ENCODE data around the gene IPO4. TPM values are rescaled to one million over a fixed set of nuclear protein-coding genes. Genes with fewer than 3 reads are reported as not detected.

IPO4 gene
- polyA plus RNA-seq, 3 donors, result 39.6 to 48.5 (median 42.8) TPM

DNA sequence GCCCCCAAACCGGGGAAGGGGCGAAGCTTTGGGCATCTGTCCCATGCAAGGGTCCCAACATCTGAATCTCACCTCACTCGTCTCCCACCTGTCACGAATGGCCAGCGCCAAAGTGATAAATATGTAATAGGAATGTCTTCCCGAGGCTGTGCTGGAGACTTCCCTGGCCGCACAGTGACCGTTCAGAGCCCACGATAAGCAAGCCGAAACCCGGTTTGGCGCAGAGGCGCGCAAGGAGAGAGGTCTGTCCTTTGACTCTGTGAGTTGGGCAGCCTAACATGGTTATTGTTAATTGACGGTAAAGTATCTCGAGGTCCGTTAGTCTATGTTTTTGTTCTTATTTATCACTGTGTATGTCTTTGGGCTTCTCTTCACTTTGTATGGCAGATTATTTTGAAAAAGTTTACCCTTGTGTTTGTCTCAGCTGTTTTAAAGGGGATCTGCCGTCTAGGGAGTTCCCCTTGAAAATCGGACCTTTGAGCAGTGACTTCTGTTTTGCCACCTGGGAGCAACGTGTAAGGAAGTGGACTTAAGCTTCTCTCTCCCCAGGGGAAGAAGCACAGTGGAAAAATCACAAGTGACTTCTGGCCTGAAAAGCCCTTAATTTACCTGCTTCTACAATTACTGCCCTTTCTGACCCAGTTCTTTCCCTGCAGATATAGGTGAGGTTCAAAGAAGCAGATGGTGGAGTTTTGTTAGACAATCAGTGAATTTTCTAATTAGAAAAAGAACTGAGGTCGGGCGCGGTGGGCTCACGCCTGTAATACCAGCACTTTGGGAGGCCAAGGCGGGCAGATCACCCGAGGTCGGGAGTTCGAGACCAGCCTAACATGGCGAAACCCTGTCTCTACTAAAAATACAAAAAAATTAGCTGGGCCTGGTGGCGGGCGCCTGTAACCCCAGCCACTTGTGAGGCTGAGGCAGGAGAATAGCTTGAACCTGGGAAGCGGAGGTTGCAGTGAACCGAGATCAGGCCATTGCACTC, 7.7 kb upstream of the IPO4 start:
- no peak for DNase-seq

DNA sequence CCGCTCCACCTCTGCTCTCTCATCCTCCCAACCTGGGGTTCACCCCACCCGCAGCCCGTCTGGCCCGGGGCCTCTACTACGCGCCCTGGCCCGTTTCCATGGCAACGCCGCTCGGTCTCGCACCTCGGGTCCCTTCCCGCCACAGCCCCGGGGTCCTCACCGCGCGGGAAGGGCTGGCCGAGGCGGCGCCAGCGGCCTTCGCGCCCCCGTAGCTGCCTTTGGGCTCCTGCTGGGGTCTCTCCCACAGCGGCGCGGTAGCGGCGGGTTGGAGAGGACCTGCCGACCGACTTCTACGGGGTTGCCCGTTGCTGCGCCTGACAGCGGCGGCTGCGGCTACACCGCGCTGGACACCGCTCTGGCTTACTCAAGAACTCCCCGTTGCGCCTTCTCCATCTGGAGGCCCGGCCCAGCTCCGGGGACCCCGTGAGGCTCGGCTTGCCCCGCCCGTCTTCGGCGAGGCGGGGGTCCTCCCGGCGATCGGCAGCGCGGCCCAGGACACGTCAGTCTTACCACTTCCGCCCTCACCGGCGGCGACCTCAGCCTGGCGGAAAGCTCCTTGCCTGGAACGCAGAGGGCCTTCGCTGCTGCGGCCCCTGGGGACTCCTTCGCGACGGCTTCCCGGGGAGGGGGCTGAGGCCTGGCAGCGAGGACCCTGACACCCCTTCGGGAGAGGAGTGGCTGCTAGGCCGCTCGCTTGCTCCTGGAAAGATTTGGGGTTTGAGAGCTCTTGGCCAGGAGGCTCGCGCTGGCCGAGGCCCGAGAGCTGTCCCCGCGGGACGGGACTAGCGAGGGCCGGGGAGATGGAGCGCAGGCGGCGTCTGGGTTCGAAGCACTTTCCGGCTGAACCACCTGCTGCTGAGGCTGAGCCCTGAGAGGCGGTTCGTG, 6.8 kb upstream of the IPO4 start, which contains the start of gene TM9SF1:
TSS of gene TM9SF1 (minus strand) at position 256 of the 885 bp plus-strand sequence. CDS start 422 bp downstream, outside the sequence.
- peak; percentile 89 for DNase-seq

DNA sequence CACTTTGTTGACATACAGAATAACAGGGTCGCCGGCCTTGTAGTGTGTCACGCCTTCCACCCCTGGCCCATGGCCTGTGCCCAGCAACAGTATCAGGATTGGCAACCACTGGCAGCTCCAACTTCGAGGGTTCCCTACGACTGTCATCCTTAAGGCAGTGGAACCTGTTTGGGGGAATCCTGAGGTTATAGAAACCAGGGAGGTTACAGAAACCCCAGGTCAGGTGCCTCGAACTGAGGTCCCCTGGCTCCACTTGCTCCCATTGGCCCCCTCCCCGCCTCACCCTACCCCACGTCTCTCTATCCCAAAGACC, 6.2 kb upstream of the IPO4 start:
- DNase-seq, result no peak

DNA sequence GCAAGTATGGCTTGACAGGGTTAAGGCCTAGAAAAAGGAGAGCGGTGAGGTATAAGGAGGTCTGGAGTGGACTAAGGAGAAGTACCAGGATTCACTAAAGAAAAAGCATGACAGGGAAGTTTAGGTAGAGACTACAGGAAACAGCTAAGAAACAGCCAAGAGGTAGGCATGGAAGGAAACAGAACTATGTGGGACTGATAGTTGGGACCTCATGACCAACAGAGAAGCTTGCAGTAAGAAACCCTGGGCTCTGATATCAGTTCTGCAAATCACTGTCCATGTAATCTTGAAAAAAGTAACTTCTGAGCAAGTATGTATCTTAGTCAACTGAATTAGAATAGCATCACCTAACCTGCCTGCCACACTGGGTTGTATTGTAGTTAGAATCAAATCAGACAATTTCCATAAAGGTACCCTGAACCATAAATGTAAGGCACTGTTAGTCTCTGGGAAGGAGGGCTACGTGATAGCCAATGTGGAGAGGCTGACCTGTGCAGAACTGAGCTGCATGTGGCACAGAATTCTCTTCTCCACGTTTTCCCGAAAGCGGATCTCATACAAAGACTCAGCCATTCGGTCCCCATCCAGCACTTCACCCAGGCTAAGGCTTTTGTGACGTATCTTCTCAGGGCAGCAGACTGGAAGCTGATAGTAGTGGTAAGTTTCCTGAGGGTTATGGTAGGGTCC, 5.7 kb upstream of the IPO4 start:
- no peak for DNase-seq

DNA sequence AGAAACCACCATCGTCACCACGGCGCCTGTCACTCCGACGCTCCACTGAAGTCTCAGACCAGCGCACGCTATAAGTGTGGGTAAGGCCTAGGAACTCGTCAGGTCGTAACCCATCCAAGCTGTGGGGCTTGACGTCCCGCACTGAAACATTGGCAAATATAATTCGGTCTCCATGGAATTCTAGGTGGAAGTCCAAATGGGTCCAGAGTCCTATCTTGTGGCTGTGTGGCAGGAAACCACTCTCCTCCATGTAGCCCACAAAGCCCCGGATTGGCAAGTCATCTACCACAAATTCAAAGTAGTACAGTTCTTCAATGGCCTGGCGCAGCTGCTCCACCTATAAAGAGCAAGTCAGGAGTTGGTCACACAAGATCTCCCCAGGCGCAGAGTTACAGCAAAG, 4.3 kb upstream of the IPO4 start:
- no peak for DNase-seq

DNA sequence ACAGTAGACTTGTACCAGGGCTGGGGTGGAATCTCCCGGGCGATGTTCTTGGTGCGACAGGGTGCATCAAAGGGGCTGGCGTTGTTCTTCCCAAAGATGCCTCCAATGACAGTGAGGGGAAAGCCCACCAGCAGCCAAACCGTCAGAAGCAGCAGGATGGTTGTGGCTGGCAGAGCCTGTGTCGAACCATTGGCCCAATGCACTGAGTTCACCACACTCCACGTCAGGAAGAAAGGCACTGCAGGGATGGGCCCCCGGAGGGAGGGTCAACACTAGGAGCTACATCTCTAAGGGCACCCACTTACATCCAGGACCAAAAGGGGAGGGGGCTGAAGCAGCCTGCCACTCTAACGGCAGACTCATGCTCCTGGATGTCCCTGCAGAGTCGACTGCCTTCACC, 1.8 kb upstream of the IPO4 start:
- DNase-seq, result no peak

DNA sequence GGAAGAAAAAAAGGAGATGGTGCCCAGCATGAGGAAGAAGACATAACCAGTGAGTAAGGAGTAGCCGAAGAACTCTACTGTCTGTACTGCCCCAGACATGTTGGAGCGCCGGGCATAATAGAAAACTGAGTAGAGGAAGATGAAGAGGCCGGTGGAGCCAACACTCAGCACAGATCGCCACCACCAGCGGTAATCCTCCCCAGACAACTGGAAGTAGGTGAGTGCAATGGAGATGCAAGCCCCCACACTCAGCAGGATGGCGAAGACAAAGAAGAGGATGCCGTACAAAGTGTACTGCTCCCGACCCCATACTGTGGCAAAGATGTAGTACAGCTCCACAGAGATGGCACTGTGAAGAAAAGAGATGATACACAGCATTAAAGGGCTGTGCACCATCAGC, 844 bp upstream of the IPO4 start:
- no peak for DNase-seq

DNA sequence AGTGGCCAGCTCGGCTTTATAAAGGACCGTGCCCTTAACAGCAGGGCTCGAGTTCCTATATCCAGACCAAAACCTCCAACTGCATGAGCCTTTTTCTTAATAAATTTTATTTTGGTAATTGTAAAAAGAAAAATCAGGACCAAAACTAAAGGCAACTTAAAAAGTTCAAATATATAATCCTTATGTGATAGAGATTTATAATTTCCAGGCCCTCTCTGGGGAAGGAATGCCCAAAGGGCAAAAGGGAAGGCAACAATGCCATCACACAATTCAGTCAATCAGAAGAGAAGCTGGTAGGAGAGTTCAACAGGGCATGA, 401 bp upstream of the IPO4 start:
- no peak for DNase-seq

DNA sequence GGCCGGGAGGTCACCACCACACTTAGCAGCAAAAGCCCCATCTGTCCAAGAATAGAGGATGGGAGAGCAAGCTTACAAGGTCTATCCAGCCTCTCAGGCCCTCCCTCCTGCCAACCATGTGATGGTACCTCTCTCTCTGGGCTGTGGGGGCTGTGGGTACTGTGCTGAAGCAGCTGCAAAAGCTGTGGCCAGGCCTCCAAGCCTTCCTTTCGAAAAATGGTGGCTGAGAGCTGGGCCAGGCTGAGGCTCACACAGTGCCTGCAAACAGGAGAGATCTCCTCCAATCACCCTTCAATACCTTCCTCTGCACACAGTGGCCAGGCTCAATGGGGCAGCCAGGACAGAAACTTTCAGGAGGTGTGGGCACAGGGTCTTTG, 1.1 kb downstream of the IPO4 start:
- DNase-seq, result no peak

DNA sequence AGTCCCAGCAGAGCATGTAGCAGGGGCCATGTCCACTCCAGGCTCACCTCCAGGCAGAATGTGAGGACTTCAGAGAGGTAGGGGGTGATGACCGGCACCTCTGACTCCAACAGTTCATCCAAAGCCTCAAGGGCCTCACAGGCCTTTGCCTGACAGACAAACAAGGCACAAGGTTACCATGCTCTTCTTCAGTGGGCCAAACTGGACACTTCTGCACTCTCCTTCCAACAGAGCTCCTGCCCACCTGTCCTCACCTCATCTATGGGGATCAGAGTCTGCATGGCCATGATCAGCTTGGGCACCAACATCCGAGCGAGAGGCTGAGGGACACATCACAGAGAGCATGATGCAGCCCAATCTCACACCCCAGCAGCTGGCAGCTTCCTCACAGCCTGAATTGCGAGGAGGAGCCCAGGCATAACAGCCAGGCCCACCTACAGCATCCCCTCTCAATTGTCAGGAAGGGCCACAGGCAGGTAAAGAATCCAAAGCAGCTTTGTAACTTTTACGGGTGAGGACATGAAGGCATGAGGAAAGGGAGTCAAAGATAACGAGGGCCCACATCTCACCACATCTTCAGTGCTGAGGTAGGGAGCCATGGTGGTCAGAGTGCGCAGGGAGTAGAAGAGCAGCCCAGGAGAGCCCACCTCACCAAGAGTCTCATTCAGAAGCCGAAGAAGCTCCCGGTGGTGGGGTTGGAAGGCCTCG, 1.6 kb downstream of the IPO4 start:
- DNase-seq, result no peak

DNA sequence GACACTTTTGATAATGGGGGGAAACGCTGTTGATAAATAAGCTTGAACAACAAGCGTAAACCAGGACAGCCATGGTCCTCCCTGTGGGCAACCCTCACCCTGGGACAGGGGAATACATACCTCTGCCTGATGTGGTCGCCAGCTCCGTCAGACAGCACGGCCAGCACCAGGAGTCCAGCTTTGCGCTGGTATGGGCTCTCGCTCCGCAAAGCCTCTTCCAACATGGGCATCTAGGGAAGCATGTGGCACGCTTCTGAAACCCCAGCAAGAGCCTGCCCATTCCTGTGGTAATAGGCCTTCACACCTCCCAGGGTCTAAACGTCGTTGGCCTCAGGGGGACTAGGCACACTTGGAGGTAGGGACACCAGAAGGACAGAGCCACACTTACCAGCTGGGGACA, 2.9 kb downstream of the IPO4 start:
- no peak for DNase-seq

DNA sequence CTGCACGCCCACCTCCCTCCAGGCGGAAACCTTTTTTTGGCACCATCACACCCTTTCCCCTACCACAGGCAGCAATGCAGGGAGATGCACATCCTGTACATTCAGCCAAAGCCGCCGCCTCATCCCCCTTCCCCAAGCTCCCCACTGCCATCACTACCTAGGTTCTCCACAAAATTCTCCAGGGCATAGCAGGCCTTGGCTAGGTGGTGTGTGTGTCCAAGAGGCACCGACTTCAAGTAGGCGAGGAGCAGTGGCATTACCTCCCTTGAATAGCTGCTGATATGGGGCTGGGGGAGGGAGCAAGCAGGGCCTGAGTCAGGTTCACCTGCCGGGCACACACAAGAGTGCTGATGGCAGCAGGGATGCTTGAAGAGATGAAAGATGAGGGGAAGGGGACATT, 3.6 kb downstream of the IPO4 start:
- DNase-seq, result no peak

DNA sequence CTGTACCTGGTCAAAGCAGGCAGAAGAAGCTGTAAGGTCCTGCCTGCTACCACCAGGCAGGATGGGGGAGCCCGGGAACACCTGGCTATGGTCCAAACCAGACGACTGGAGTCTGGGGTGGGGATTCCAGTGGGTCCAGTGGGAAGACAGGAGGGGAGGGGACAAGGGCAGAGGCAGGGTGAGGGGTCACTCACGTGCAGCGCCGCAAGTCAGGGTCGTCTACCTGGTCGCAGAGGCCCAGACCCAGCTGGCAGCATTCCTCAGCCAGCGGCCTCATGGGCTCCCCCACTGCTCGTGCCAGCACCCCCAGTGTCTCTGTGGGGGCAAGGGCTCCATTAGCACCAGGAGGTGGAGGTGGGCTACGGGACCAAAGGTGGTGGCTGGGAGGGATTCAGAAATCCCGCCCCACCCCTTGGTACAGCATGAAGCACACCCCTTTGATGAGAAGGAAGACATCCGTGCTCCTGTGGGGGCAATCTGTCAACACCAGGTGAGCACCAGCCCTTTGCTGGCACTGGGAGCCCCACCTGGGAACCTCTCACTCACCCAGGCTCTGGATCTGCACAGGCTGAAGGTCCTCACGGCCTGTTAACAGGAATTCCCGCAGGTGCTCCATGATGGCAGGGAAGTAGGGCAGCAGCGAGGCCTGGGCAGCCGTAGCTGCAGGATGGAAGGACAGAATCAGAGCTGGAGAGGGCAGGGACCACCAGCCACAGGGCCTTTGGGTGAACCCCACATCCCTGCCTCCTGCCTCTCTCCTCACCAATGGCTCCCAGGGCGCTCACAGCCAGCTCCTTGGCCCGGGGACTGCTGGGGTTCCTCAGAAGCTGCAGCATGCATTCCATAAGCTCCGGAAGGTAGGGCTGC, 4.3 kb downstream of the IPO4 start:
- DNase-seq, result no peak

DNA sequence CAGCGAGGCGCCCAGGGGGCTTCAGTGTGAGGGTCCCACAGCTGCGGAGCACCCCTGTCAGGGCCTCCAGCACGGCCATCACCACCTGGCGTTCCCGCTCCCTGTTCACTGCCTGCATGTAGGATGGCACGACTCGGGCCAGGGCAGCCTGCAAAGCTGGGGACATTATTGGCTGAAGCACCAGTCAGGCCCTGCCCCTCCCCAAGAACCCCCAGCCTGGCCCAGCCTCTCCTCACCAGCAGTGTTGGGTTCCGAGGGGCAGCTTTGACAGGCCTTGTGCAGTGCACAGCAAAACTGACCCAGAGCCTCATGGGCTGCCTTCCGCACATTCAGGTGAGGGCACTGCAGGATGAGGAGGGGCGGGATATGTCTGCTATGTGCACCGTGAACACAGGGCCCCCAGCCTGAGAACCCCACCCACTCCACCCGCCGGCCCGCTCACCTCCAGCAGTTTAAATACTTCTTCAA, 5.6 kb downstream of the IPO4 start:
- DNase-seq, result no peak

DNA sequence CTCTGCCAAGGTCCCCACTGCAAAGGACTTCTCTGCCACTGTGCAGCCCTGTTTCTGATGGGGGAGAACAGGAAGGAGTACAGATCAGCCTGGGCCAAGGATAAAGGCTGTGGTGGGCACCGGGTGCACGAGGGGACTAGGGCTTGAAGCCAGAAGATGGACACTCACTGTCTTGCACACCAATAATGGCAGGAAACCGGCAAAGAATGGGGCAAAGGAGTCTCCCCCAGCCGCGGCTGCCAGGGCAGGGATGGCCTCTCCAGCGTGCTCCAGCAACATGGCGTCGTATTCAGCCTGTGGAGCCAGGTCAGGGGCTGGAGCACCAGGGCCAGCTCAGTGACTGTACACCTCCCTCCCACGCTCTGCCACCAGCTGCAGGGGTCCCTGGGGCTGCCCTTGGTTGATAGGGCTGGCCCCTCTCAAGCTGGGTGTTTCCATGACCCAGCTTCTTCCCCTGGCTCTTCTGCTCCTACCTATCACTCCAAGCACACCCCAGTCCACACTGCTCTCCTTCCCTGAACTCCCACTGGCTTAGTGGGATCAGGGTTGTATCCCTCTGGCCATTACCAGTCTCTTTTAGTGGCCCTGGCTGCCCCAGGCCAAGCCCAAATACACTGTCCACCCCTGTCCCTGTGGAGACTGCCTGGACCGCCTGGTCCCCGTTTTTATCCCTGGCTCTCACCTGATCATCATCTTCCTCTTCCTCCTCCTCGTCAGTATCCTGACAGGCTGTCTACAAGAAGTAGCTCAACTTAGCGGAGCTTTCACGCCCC, 6.3 kb downstream of the IPO4 start:
- DNase-seq, result no peak

DNA sequence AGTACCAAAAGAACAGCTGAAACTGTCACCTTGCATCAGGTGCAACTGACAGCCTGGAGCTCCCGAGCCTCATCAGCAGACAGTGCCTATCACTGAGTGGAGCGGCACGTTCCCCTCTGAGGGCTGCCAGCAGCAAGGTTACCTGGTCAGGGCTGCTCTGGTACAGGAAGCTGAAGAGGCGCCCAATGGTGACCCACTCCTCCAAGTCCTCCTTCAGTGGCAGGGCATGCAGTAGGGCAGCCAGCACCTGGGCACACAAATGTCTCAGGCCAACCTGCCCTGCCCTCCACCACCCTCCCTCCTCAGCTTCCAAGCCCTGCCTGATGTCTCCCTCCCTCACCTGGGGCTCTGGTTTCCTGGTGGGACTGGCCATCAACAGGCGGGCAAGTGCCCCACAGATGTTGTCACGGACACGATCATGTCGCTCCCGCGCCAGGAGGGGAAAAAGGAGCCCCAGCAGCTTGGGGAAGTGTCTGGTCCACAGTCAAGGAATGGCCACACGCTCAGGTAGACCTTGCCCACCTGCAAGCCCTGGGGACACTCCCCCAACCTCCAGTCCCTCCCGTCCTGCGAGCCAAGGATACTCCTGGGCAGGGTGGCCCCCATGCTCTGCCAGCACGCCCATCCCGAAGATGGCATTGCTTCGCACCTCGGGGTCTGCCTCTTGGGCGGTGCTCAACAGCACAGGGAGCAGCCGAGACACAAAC, 7.1 kb downstream of the IPO4 start:
- no peak for DNase-seq

DNA sequence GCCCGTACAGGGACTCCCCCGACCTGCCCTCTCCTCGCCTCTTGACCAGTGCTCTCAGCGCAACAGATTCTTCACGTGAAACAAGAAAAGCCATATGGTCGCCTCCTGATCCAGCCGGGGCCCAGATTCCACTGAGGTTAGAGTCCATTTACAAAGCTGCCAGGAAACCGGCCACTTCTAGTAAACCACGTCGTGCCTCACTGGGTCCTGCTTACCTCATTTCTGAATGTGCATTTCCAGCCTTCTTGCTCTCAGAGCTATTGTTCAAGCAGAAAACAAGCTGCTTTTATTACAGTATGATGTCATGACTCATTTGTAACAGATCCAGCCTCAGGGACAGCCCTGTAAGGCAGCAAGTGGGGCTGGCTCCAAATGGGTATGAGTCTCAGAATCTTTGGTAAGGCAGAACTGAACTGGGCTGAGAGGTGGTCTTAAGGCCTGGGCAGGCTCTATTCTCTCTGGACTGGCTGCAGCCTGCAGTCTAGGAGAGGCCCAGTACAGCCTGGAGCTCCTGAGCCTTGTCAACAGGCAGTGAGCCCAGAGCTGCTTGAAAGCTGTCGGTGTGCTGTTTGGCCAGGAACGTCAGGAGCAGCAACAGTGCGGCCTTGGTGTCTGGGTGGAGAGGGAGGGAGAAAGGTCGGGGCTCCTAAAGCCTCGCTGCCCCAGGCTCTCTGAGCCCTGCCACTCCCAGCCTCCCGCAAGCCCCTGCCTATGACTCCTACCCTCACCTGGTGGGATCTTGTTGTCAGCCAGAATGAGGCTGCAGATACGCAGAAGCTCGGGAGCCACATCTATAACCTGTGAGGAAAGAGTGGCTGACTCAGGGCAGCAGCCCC, 8.4 kb downstream of the IPO4 start:
- peak; percentile 58 for DNase-seq

DNA sequence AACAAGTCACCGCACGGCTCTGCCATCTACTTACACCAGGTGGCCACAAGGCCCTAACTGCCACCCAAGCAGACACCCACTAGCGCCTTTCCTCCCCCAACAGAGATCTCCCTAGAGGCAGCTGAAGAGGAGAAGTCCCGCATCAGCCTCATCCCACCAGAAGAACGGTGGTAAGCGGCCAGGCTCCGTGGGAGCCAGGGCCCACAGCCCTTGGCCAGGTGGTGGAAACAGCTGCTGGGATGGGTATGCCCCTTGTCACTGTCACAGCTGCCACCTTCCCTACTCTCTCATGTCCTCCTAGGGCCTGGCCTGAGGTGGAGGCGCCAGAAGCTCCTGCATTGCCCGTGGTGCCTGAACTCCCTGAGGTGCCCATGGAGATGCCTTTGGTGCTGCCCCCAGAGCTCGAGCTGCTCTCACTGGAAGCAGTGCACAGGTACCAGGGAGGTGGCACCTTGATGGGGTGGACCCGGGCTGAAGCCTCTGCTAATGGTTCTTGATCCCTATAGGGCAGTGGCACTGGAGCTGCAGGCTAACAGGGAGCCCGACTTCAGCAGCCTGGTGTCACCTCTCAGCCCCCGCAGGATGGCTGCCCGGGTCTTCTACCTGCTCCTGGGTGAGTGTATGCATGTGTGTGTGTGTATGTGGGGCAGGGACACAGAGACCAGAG, 9.2 kb downstream of the IPO4 start:
- DNase-seq, result no peak

Measured in renal pelvis (tissue), 4 donors.